Posterior vena cava (tissue), 2 donors: ENCODE data around the gene EHD1. TPM values are rescaled to one million over a fixed set of nuclear protein-coding genes. Genes with fewer than 3 reads are reported as not detected.
A peak's percentile ranks its signal among the peaks of the same experiment; 100 is the strongest.

ENCODE experiments used
- DNase-seq: peaks from one replicate; pipeline ENCODE4 v3.0.0-alpha.2; 2020; ENCODE audit warnings: low spot score
- intact Hi-C, 2 donors: fragments of 100-400 bp; cut with DNase I; formaldehyde crosslinking; loops; one replicate each; pipeline versions ENCODE4 v1.14.1 to v1.14.2; 2022 to 2023
- total RNA-seq, 2 donors: library from RNA; stranded (reverse); fragmentation: NEBNext Ultra II Directional; extraction: Animal tissue kit (Norgen Biotek cat#: 25700); gene quantifications; one replicate each; pipeline ENCODE4 v1.2.1, GENCODE V29; 2021
- donor health status: DM: yes; HTN: yes; CAD: no.
- donor health status: DM: yes; HTN: yes; CAD: no.

EHD1 gene
- total RNA-seq, 2 donors from 2014 or later = 135 to 164 TPM

DNA sequence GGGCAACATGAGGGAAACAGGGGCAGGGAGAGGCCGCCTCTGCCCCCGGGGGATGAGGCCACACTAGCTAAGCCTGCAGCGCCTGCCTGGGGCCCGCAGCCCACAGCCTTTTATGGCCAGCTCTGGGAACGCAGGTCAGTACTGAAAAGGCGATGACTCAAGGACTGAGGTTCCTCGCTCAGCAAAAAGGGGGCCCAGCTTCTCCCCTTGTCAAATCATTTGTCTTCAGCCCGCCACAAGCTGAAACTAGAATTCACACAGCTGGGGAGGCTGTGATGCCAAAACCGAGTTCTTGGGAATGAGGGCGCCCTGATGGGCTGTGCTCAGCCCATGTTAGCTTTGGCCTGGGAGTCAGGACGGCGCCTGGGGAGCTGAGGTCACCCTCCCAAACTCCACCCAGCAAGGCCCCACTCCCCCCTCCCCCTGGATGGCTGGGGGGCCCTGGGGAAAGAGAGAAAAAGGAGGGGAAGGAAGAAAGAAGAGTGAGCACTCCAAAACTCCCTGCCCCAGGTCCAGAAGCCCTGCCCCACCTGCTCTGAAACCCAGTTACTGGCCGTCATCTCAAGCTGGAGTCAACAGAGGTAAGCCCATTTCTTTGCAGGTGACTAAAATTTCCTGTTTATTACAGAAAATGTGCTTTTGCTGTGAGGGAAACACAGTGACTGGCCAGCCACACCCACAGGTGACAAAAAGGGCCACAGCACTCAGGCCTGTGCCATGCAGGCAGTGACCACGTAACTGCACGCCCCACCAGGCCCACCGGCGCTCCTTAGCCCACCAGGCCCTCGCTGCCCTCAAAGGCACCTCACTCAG lies 13.7 kb downstream of the EHD1 start:
- intact Hi-C loops = no loop called here
- peak; percentile 95 for DNase-seq

DNA sequence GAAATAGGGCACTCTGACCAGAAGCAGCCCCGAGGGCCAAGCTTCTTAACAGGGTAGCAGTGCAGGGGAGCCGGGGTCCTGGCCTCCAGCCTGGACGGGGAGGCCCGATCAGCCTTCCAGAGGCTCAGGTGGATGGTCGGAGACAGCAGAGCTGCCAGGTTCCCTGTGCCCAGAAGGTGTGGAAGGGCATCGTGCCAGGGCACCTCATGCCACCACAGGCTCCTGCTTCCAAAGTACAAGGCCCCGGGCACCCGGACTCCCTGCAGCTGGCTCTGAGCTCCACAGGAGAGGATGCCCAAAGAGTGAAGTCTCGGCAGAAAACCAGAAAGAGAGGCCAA lies 14.3 kb downstream of the EHD1 start:
- intact Hi-C loops = no loop called here
- no peak for DNase-seq

DNA sequence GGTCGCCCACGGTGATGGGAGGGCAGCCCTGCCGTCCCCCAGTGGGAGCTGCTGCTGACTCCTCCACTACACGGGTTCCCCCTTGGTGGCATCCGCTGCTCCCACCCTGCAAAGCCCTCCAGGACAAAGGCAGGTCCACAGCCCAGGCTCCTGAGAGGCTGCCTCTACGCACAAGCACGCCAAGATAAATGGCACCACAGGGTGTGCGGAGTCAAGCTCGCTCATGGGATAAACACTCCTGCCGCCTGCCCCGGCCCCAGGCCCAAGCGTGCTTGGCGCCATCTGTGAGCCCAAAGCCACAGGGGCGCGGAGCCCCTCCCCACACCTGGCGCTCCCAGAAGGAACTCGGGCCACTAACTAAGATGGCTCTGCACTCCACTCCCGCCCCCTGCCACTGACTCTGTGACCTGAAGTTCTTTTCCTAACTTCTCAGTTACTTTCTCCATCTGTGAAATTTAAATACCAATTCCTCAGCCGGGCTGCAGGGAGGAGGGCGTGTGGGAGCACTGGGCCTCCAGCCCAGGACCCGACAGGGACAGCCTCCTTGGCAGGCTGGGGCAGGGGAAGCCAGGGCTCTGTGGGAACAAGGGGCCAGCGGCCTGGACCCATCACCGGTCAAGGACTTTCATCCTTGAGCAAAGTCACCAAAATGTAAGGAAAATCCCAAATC lies 14.9 kb downstream of the EHD1 start:
- DNase-seq = no peak
- intact Hi-C loops = no loop called here

DNA sequence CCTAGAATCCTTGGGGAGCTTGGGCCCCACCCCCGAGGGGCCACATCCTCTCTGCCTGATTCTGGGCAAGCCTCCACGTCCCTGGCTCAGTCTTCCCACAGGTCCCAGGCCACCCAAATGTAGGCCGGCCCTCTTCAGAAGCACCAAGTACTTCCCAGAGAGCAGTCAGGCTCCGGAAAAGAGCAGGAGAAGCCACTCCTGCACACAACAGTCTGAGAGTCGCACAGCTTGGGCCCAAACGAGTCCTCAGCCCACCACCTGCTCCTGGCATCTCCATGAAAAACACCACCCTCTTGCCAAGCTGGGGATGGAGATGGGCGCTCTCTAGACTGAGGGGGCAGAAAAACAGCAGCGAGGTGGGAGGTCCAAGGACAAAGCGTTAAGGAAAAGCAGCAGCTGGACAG lies 15.4 kb downstream of the EHD1 start:
- intact Hi-C loops = no loop called here

DNA sequence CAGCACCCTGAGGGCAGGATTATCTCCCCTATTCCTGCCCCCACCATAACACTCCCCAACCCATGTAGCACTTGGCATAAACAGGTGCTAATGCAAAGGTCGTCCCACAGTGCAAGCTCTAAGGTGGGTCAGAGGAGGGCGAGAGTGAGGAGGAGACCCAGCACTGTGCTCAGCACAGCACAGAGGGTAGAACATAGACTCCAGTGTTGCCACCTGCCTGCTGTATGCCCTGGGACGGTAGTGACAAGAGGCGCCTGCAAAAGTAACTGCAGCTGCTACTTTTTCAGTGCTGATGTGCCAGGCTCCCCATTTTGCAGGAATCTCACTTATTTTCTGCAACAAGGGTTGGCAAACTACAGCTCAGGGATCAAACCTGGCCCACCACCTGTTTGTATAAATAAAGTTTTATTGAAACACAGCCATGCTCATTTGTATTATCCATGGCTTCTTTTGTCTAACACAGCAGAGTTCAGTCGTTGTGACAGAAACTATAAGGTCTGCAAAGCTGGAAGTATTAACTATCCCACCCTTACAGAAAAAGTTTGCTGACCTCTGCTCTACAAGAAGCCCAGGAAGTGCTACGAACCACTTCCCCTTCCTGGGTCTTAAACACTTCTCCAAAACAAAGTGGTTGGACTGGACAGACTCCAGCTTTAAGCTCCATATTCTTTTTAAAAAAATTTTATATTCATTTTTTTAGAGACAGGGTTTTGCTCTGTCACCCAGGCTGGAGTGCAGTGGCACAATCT lies 17.0 kb downstream of the EHD1 start:
- intact Hi-C loops = no loop called here
- no peak for DNase-seq

More for the DNA sequence above, 15.4 kb downstream of the EHD1 start:
- DNase-seq = no peak

DNA sequence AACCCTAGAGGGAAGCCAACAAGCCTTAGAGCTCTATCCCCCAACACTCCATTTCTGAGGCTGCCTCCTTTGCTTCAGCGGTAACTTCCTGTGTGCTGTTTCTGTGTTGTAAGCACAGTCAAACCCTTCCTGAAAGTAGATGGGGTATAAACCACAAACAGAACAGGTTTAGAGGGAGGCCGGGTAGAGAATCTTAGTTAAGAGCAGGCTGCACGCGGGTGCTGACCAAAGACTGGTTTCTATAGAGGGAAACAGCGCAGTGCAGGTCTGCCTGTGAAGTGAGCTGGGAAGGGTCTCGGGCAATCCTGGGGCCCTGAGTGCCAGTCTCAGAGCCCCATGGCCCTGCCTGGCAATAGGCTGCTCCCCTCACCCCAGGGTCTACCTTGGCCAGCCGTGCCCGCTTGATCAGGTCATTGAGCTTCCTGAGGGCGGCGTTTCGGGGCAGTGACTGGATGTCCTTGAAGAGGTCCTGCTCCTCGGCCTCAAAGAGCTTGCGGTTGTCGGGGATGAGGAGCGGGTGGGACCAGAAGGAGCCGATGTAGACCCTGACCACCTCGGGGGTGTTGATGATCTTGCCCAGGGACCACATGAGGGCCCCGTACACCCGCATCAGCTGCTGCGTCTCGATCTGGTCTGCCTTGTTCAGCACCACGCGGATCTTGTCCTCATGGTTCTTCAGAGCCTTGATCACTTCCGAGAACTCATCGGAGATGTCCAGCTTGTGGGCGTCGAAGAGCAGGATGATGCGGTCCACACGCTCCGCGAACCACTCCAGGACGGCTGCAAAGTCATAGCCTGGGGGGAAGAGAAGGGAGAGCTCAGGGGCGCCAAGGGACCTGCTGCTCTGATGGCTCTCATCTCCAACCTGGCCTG lies 18.6 kb downstream of the EHD1 start:
- no peak for DNase-seq
- intact Hi-C loops = no loop called here

DNA sequence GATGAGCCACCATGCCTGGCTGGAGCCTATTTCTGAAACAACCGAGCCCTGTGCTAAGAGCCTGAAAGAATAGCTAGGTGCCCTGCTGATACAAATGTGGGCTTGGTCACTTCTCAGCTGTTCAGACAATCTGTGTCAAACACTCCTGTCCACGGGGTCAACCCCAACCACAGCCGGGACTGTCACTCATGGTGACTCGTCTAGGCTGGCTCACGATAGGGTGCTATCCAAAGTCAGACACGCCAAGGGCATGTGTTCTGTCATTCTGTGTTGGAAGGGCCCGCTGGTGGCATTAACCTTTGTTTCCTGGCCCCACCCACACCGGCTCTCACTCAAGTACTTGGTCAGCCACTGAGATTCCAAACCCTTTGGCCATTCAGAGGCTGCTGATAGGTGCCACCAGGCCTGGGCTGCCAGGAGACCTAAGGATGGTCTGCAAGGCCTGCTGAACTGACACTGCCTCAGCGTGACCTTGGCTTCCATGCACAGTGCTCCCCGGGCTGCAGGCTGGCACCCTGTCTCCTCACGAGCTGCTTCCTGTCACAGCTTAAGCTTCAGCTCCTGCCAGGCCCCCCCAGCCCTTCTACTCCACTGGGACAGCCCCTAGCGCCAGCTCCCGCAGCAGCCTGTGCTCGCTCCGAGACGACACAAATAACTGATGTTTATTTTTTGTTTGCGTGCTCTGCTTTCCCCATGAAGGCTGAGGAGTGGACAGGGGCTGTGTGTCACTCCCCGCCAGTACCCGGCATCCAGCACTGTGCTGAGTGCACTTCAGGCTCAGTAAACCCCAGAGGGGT lies 19.8 kb downstream of the EHD1 start:
- DNase-seq = no peak
- intact Hi-C loops = no loop called here

DNA sequence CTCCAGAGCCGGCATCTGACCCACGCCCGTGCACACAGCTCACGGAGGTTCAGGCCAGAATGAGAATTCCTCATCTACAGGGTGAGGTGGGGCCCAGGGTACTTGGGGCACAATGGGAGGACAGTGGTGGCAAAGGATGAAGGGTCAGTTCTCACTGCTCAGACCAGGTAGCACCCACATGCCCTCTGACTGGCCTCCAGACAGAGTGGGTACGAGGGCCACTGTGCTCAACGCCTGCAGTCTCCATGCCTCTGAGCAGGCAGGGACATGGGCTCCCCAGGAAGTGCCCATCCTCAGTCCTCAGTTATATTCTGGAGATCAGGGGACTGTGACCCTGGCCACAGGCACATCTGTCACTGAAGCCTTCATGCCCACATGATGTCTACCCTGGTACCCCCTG lies 20.9 kb downstream of the EHD1 start:
- intact Hi-C loops = no loop called here

DNA sequence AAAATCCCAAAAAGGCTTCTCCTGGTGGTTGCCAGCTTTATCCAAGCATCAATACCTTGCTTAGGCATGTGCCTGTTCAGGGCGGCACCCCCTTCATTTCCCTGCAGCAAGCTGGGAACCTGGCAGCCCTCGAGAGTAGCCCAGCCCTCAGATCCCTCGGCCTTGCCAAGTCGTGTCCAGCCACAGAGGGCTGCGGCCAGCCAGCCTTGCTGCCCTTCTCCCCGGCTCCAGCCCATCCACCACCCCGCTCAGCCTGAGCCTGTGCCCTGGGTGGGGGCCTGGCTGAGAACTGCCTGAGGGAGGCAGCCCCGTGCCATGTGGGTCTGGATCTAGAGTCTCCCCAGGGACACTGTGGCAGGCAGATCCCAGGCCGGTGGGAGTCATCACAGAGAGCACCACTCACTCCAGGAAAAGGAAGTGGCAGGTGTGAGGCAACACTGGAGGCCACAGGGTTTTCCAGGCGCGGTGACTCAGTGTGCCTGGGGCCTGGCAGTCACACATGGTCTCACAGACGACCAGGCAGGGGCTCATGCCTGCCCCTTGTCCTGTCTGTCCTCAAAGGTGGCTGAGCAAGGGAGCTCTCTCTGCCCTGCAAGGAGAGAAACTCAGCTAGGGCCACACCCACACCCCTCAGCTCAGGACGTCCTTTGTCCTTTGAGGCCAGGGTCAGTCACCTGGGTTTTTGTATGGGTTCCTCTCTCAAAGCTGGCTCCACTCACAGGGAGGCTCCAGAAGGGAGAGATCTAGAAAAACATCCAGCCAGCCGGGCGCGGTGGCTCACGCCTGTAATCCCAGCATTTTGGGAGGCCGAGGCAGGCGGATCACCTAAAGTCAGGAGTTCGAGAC lies 21.8 kb downstream of the EHD1 start:
- intact Hi-C loops = no loop called here
- DNase-seq = peak; percentile 94

More for the DNA sequence above, 20.9 kb downstream of the EHD1 start:
- no peak for DNase-seq

DNA sequence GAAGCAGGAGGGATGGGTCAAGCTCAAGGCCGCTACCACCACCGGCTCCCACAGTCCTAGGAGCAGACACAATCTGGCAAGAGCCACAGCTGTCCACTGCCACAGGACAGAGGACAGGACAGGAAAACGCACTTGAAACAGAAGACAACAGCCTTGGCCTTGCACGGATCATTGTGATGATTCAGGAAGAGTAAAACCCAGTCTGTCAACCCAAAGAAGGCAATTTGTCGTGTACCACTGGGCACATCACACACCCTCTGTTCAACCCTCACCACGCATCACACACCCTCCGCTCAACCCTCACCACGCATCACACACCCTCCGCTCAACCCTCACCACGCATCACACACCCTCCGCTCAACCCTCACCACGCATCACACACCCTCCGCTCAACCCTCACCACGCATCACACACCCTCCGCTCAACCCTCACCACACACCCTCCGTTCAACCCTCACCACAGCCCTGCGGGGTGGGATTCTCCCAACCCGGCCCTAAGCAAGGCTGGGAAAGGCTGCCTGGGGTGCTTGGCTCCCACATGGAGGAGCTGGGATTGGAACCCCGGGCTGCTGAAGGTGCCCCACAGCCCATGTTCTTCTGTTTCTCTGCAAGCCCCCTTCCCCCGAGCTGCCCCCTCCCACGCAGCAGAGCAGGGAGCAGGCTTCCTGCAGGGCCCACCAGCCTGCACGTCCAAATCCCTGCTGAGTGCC lies 22.7 kb downstream of the EHD1 start:
- intact Hi-C loops = no loop called here
- DNase-seq = no peak

DNA sequence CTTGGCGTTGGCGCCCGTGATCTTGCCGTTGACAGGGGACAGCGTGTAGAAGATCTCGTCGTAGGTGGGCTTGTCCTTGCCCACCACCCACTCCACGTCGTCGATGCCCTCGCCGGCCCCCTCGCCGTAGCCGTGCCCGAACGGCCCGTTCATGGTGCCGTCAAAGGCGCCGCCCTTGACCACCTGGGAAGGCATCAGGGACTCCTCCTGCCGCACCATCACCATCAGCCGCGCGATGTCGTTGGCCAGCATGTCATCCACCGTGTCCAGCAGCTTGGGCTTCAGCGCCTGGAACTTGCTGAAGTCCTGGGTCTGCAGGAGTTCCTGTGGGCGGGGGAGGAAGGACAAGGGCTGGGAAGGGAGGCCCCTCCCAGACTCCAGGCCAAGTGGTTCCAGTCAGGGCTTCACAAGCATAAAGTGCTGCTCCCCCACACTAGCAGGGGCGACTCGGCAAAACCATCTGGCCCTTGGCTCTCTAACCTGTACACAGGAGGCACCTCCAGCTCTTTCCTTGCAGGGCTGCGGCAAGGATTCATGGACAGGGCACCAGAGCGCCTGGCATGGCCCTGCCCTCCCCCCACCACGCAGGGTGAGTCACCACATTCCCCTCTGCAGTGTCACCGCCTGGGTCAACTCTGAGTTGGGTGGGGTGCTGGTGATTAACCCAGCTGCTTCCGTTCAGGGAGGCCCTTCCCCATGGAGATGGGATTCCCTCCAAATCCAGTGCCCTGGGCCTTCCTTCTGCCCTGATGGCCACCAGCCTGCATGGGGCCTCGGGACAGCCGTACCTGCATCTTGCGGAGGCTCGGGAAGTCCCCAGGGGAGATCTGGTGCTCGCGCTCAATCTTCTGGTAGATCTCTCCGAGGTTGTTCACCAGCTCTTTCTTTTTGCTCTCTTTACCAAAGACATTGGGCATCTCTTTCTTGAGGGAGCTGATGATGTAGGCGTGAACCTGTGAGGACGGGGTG lies 23.6 kb downstream of the EHD1 start:
- DNase-seq = peak; percentile 95
- intact Hi-C loops = no loop called here

DNA sequence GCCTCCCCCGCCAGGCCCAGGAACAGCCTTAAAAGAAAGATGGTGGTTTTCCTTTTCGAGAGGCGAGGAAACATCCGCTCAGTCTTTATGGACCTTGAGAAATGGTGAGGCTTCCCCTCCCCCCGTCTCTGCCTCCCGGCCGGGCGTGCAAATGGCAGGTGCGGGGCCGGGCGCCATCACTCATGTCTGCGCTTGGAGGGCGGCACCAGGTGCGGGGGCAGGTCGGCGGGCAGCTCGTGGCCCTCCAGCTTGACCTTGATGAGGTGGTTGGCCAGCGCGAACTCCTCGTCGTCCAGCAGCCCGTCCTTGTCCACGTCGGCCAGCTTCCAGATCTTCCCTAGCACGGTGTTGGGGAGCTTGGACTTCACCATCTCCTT lies 24.3 kb downstream of the EHD1 start:
- intact Hi-C loops = no loop called here
- no peak for DNase-seq

DNA sequence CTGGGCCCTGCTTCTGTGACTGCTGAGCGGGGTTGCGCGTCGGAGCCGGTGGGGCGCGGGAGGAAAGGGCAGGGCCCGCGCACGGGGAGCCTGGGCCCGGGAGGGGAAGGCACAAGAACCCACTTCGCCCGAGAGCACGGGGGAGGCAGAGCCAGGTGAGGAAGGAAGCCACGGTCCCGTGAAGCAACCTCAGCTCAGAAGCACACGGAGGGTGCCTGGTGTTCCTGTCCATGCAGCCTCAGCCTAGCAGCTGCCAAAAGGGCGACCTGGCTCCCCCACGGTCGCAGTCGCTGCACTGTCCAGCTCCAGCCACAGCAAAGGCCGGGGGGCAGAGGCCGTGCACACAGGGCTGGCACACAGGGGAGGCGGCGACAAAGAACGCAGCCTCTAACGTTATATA lies 24.7 kb downstream of the EHD1 start:
- intact Hi-C loops = no loop called here
- DNase-seq = no peak

DNA sequence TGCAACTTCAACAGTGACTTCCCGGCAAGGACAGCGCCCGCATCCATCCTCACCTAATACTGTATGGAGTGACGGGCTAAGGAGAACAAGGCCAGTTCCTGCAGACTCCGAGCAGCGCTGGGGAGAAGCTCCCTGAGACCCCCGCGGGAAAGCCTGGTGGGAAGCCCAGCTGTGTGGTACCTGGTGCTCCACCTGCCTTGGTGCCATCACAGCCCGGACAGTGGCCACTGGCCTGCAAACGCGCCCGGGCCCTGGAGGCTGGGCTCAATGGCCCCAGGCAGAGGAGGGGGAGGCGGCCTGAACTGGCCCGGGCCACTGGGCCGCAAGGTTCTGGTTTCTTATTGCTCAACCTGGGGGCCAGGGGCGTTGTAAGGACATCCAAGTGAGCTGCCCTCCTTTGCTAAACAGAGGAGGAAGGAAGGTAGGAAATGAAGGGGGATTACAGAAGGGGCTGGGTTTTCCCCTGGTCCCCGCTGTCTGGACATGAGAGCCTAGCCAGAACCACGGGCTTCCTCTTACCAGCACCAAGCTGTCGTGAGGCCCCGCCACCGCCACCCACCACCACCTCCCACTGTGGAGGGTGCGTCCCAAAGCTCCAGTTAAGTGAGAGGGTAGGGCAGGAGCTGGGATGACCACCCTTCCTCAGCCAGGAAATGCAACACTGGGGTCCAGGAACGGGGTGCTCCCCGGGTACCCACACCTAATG lies 25.5 kb downstream of the EHD1 start:
- intact Hi-C loops = no loop called here
- DNase-seq = no peak

DNA sequence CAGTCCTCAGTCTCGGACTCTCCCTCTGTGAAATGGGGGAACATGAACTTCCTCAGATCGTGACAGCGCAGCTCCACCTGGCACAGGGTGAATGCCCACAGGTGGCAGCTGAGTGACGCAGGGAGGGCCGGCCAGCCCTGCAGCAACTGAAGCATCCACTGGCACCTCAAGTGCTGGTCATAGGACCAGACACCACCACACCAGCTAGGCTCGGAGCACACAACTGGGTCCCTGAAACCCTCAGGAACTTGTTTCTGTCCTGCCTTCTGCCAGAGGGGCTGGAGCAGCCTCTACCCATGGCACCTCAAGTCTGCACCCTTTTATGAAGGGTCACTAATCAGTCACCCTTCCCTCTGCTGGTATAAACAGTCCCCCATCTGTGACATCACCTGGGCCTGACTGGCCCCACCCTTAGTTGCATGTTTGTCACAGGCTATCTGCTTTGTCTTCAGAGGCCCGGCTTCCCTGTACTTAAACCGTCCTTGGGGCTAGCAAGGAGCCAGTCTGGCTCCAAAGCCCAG lies 26.5 kb downstream of the EHD1 start:
- no peak for DNase-seq
- intact Hi-C loops = no loop called here
